Fibroblast of villous mesenchyme (primary cell): ENCODE measurements around the gene DAZL. TPM values are rescaled to one million over a fixed set of nuclear protein-coding genes. Genes with fewer than 3 reads are reported as not detected.

Experiments
- DNase-seq: peaks from one replicate; pipeline ENCODE4 v3.0.0-alpha.2; 2010; ENCODE audit warnings: low read depth
- H3K4me3 ChIP-seq: 2 replicates; pipeline ENCODE4 v1.5.1; 2011; ENCODE audit warnings: low read depth, mild to moderate bottlenecking, low read length
- CTCF ChIP-seq: IDR thresholded peaks from 2 replicates; pipeline ENCODE4 v1.5.1; 2012; ENCODE audit warnings: low read depth, mild to moderate bottlenecking, low read length; ENCODE audit not compliant: insufficient read depth
- total RNA-seq: library from RNA; depleted of rRNA; stranded (reverse); fragments of >200 nt; gene quantifications from 2 replicates; pipeline ENCODE4 v1.2.3, GENCODE V29; 2012

The DAZL gene
- total RNA-seq, 1 donor, result not detected

GRCh38 chr3:16536996-16537395 is 68.2 kb downstream of the DAZL start:
- no peak for DNase-seq
- TF ChIP-seq CTCF, result no peak
- no peak overlapping the region for H3K4me3 ChIP-seq

Other genes with a start within 250 kb of the DAZL start
- gene RFTN1, start 91.7 kb downstream of the DAZL start, total RNA-seq, result 73.0 and 74.7 TPM in 2 replicates